H1 (cell line): Measurements from ENCODE around the gene CELF4. TPM values are rescaled to one million over a fixed set of nuclear protein-coding genes. Genes with fewer than 3 reads are reported as not detected.

Source experiments
- CTCF ChIA-PET: fragments of 300-600 bp; sonication (Branson Sonifier 250); formaldehyde crosslinking; loops from one replicate; lab custom pipeline; 2021; ENCODE audit not compliant: partially characterized antibody; lab: Charles Lee
- POLR2A ChIA-PET: fragments of 300-600 bp; sonication (Branson Sonifier 250); formaldehyde crosslinking; loops from one replicate; lab custom pipeline; 2021; ENCODE audit warnings: inconsistent platforms; ENCODE audit not compliant: partially characterized antibody; lab: Charles Lee
- DNase-seq, 2 experiments: peaks; one replicate each; pipeline versions ENCODE4 v3.0.0 to v3.0.0-alpha.2; 2010 to 2022; ENCODE audit warnings: low spot score in 2 of 2, low read depth in 1 of 2, mixed read lengths in 1 of 2
- FAIRE-seq: peaks from 2 replicates; lab custom pipeline; 2011; peaks lifted over from hg19 to GRCh38; lab: Jason Lieb, UNC
- H2AFZ ChIP-seq: 2 replicates; pipeline ENCODE4 v1.8.1; 2012; ENCODE audit warnings: low read length, inconsistent platforms
- H2AK5ac ChIP-seq: 2 replicates; pipeline ENCODE4 v1.6.1; 2013; ENCODE audit warnings: low read depth, low read length
- H2BK120ac ChIP-seq: replicated peaks from 2 replicates; pipeline ENCODE3; 2013; ENCODE audit warnings: low read depth, low read length, inconsistent platforms
- H2BK12ac ChIP-seq: 2 replicates; pipeline ENCODE4 v1.6.1; 2013; ENCODE audit warnings: low read depth, low read length
- H2BK15ac ChIP-seq: 2 replicates; pipeline ENCODE4 v1.6.1; 2013; ENCODE audit warnings: low read length
- H2BK20ac ChIP-seq: 2 replicates; pipeline ENCODE4 v1.6.1; 2013; ENCODE audit warnings: low read length
- H2BK5ac ChIP-seq: 2 replicates; pipeline ENCODE4 v1.6.1; 2013; ENCODE audit warnings: low read depth, low read length
- H3K14ac ChIP-seq: 2 replicates; pipeline ENCODE4 v1.6.1; 2013; ENCODE audit warnings: inconsistent platforms; ENCODE audit not compliant: insufficient read length
- H3K18ac ChIP-seq: 2 replicates; pipeline ENCODE4 v1.6.1; 2013; ENCODE audit warnings: low read length; ENCODE audit errors: extremely low read depth
- H3K23ac ChIP-seq: 2 replicates; pipeline ENCODE4 v1.6.1; 2013; ENCODE audit warnings: inconsistent platforms; ENCODE audit not compliant: insufficient read length
- H3K23me2 ChIP-seq: 2 replicates; pipeline ENCODE4 v1.6.1; 2013; ENCODE audit warnings: low read depth, low read length
- H3K27ac ChIP-seq: 2 replicates; pipeline ENCODE4 v1.6.1; 2011; ENCODE audit warnings: low read depth, low read length, inconsistent platforms
- H3K27me3 ChIP-seq, 4 experiments: replicated peaks in 1 of 4; 1 replicate in 1 of 4; 2 replicates in 3 of 4; pipeline versions ENCODE4 v1.6.1 to v1.8.1; 2011 to 2013; ENCODE audit warnings: low read length in 3 of 4, mild to moderate bottlenecking in 3 of 4, inconsistent platforms in 2 of 4, mixed read lengths in 2 of 4, moderate library complexity in 1 of 4; ENCODE audit not compliant: control insufficient read depth in 3 of 4, insufficient read depth in 3 of 4; ENCODE audit errors: extremely low read depth in 1 of 4
- H3K36me3 ChIP-seq, 4 experiments: 2 replicates each; pipeline versions ENCODE4 v1.6.1 to v1.8.1; 2011 to 2013; ENCODE audit warnings: mild to moderate bottlenecking in 4 of 4, low read length in 3 of 4, moderate library complexity in 2 of 4, control low read depth in 1 of 4, inconsistent platforms in 1 of 4; ENCODE audit not compliant: insufficient read depth in 4 of 4, control insufficient read depth in 2 of 4
- H3K4ac ChIP-seq: replicated peaks from 2 replicates; pipeline ENCODE3; 2013; ENCODE audit warnings: low read length, low read depth, mixed read lengths, inconsistent platforms; ENCODE audit not compliant: insufficient read length
- H3K4me1 ChIP-seq, 4 experiments: replicated peaks in 1 of 4; 1 replicate in 1 of 4; 2 replicates in 3 of 4; pipeline versions ENCODE4 v1.6.1 to v1.8.1; 2011 to 2013; ENCODE audit warnings: low read length in 3 of 4, inconsistent platforms in 2 of 4, mixed read lengths in 1 of 4; ENCODE audit not compliant: insufficient read depth in 4 of 4, control insufficient read depth in 3 of 4
- H3K4me2 ChIP-seq, 2 experiments: 2 replicates each; pipeline versions ENCODE4 v1.6.1 to v1.8.1; 2011 to 2013; ENCODE audit warnings: low read depth in 2 of 2, low read length in 2 of 2, control low read depth in 1 of 2, inconsistent platforms in 1 of 2, mild to moderate bottlenecking in 1 of 2; ENCODE audit not compliant: insufficient read depth in 1 of 2
- H3K4me3 ChIP-seq, 4 experiments: fragments of 200-600, 300-600 bp in 1 of 4; sonication (generic), shearing (Covaris generic), sonication (Bioruptor Twin) in 1 of 4; 2 replicates each; pipeline versions ENCODE4 v1.5.1 to v1.8.1; 2011 to 2016; ENCODE audit warnings: low read length in 4 of 4, low read depth in 3 of 4, control low read depth in 2 of 4, inconsistent platforms in 2 of 4, mild to moderate bottlenecking in 2 of 4, mixed read lengths in 1 of 4, moderate library complexity in 1 of 4; ENCODE audit not compliant: insufficient read depth in 2 of 4; ENCODE audit errors: extremely low read depth in 1 of 4
- H3K56ac ChIP-seq: replicated peaks from 2 replicates; pipeline ENCODE3; 2013; ENCODE audit warnings: low read depth, mild to moderate bottlenecking, mixed read lengths, low read length, inconsistent platforms; ENCODE audit not compliant: insufficient read length
- H3K79me1 ChIP-seq: 2 replicates; pipeline ENCODE4 v1.6.1; 2013; ENCODE audit warnings: low read depth, low read length, control low read depth
- H3K79me2 ChIP-seq, 2 experiments: 2 replicates each; pipeline versions ENCODE4 v1.6.1 to v1.8.1; 2012 to 2013; ENCODE audit warnings: low read length in 2 of 2, mild to moderate bottlenecking in 2 of 2, inconsistent platforms in 1 of 2; ENCODE audit not compliant: insufficient read depth in 2 of 2, control insufficient read depth in 1 of 2
- H3K9ac ChIP-seq, 4 experiments: replicated peaks in 1 of 4; 1 replicate in 1 of 4; 2 replicates in 3 of 4; pipeline versions ENCODE4 v1.6.1 to v1.8.1; 2011 to 2013; ENCODE audit warnings: low read depth in 3 of 4, low read length in 3 of 4, control low read depth in 2 of 4, mild to moderate bottlenecking in 2 of 4, moderate library complexity in 2 of 4, inconsistent platforms in 1 of 4; ENCODE audit errors: extremely low read depth in 1 of 4
- H3K9me3 ChIP-seq, 2 experiments: 2 replicates each; pipeline versions ENCODE4 v1.6.1 to v1.8.1; 2012 to 2013; ENCODE audit warnings: mild to moderate bottlenecking in 2 of 2, moderate library complexity in 2 of 2, control low read depth in 1 of 2, inconsistent platforms in 1 of 2, low read depth in 1 of 2, low read length in 1 of 2, mixed read lengths in 1 of 2; ENCODE audit not compliant: insufficient read depth in 2 of 2
- H4K20me1 ChIP-seq, 2 experiments: replicated peaks in 1 of 2; 2 replicates each; pipeline versions ENCODE3 to v1.8.1; 2011 to 2013; ENCODE audit warnings: inconsistent platforms in 2 of 2, low read length in 2 of 2, mild to moderate bottlenecking in 1 of 2; ENCODE audit not compliant: insufficient read depth in 2 of 2, control insufficient read depth in 1 of 2
- H4K5ac ChIP-seq: 2 replicates; pipeline ENCODE4 v1.6.1; 2013; ENCODE audit warnings: low read length, low read depth, mixed read lengths, inconsistent platforms; ENCODE audit not compliant: insufficient read length
- H4K8ac ChIP-seq: 2 replicates; pipeline ENCODE4 v1.8.0; 2013; ENCODE audit warnings: mild to moderate bottlenecking, moderate library complexity, low read length, inconsistent platforms; ENCODE audit not compliant: insufficient read depth; ENCODE audit errors: extremely low read depth
- H4K91ac ChIP-seq: replicated peaks from 2 replicates; pipeline ENCODE3; 2013; ENCODE audit warnings: low read length, mixed read lengths, inconsistent platforms; ENCODE audit not compliant: insufficient read length
- EGR1 ChIP-seq: IDR thresholded peaks from 2 replicates; pipeline ENCODE4 v1.6.1; 2011; ENCODE audit warnings: low read depth, low read length, borderline replicate concordance
- HDAC2 ChIP-seq, 2 experiments: fragments of 300-600 bp in 1 of 2; sonication (generic) in 1 of 2; IDR thresholded peaks; 2 replicates each; pipeline ENCODE4 v1.6.1; 2011 to 2012; ENCODE audit warnings: low read depth in 2 of 2, low read length in 2 of 2, mild to moderate bottlenecking in 2 of 2, moderate library complexity in 2 of 2, borderline replicate concordance in 1 of 2, inconsistent platforms in 1 of 2
- KDM1A ChIP-seq: fragments of 200-600, 300-600 bp; sonication (generic); IDR thresholded peaks from 2 replicates; pipeline ENCODE4 v1.7.1; 2016; ENCODE audit warnings: mild to moderate bottlenecking, low read length, borderline replicate concordance
- KDM4A ChIP-seq: IDR thresholded peaks from one replicate; pipeline ENCODE4 v1.7.1; 2012; ENCODE audit warnings: low read depth, mild to moderate bottlenecking, moderate library complexity, low read length, inconsistent platforms; ENCODE audit not compliant: severe bottlenecking
- PHF8 ChIP-seq: fragments of 200-600 bp; sonication (generic); conservative IDR thresholded peaks from 2 replicates; pipeline ENCODE4 v1.7.1; 2012; ENCODE audit warnings: low read depth, mild to moderate bottlenecking, inconsistent platforms, low read length, moderate library complexity
- RXRA ChIP-seq: IDR thresholded peaks from 2 replicates; pipeline ENCODE4 v1.6.1; 2011; ENCODE audit warnings: low read depth, mild to moderate bottlenecking, low read length, moderate library complexity; ENCODE audit not compliant: insufficient read depth
- TAF1 ChIP-seq: IDR thresholded peaks from 2 replicates; pipeline ENCODE4 v1.6.1; 2011; ENCODE audit warnings: mild to moderate bottlenecking, low read depth, low read length
- TCF12 ChIP-seq: IDR thresholded peaks from 2 replicates; pipeline ENCODE4 v1.6.1; 2011; ENCODE audit warnings: low read depth, mild to moderate bottlenecking, low read length
- WGBS, 2 experiments: shearing (Covaris generic) in 1 of 2; methylation state at CpG; one replicate each; pipeline versions ENCODE4 v1.1.6 to v1.1.7; 2013 to 2015; ENCODE audit warnings: low lambda C conversion rate in 2 of 2, mixed read lengths in 2 of 2, inconsistent platforms in 1 of 2, low coverage in 1 of 2, missing lambda C conversion rate in 1 of 2; ENCODE audit not compliant: insufficient replicate concordance in 2 of 2, insufficient coverage in 1 of 2, insufficient read length in 1 of 2; ENCODE audit errors: extremely low coverage in 1 of 2, missing lambda C conversion rate in 1 of 2; 5-methylcytosine and 5-hydroxymethylcytosine counted together
- polyA plus RNA-seq, 7 experiments: library from polyadenylated mRNA; depleted of rRNA in 3 of 7; stranded (reverse) in 5 of 7; unstranded in 2 of 7; fragments of >200 nt in 5 of 7; fragments of 200-250 nt in 2 of 7; gene quantifications; 1 replicate in 5 of 7; 2 replicates in 1 of 7; 4 replicates in 1 of 7; pipeline versions ENCODE4 v1.2.1 to v1.2.3, GENCODE V29; 2011 to 2013; ENCODE audit warnings: missing spikeins in 2 of 7, mixed read lengths in 2 of 7
- total RNA-seq: library from RNA; stranded (reverse); fragmentation: NEBNext Ultra II Directional; extraction: Animal tissue kit (Norgen Biotek cat#: 25700); gene quantifications from 2 replicates; pipeline ENCODE4 v1.2.1, GENCODE V29; 2021

The CELF4 gene
- total and polyA plus RNA-seq, 2 of the 8 experiments (the other 6 are each of a cell fraction or from before 2014, with no cell fraction given) = 1.6 to 3.4 TPM

DNA sequence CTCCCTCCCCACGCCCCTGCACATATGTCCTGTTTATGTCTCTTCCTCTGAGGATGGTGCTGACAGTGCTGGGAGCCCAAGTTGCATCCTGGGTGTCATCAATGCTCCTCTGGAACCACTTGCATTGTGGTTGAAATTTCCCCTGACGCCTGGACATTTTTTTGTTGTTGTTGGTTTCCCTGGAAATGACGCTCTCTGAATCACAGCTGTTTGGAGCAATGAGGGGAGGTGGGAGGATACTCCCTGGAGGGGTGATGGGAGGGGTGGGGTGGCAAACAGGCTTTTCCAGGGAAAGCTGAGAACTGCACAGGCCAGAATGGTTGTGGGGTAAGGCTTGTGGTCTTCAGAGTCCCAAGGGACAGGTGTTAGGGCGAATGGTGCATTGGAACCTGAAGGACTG lies 29.6 kb downstream of the CELF4 start:
- no peak for FAIRE-seq
- no peak for TF ChIP-seq EGR1
- no peak for TF ChIP-seq TCF12
- no peak for TF ChIP-seq RXRA
- no peak for TF ChIP-seq KDM4A
- TF ChIP-seq TAF1 = no peak
- TF ChIP-seq PHF8 = no peak
- TF ChIP-seq HDAC2 (IDR thresholded peaks at IDR 0.05; ENCODE audit: borderline replicate concordance in 1 of 2, low read depth in 2 of 2, low read length in 2 of 2) = no peak
- TF ChIP-seq KDM1A = no peak
- no peak overlapping the region for H2AFZ ChIP-seq
- H3K79me2 ChIP-seq = no peaks in the 10 kb centered on the region
- H3K4me1 ChIP-seq = peaks cover 13 to 17% (median 15%) of the 10 kb centered on the region in 4 experiments
- no peak overlapping the region for H3K9ac ChIP-seq
- H3K4me3 ChIP-seq = no peak overlapping the region
- H2BK12ac ChIP-seq = no peak overlapping the region
- H2BK15ac ChIP-seq = no peak overlapping the region
- H3K27ac ChIP-seq = no peak overlapping the region
- H3K4me2 ChIP-seq = no peak overlapping the region
- no peak overlapping the region for H3K14ac ChIP-seq
- no peak overlapping the region for H3K18ac ChIP-seq
- H4K91ac ChIP-seq = no peak overlapping the region
- ChIA-PET CTCF (interaction anchor here (0.7 to 7.3 kb wide), 14 partner anchors 11 to 217 kb away, joined by 3 to 93 read pairs (median 4); no protein-coding TSS in a partner anchor), POLR2A (no interaction called here)
- 86% methylated on average over 4 of the region's 4 CpGs; no CpG with 5 or more reads in 1 of the 2 experiments for WGBS, 2 experiments
- H2AK5ac ChIP-seq = no peak overlapping the region
- no peak for DNase-seq
- H3K27me3 ChIP-seq = peaks cover 0 to 5% (median 4%) of the 10 kb centered on the region in 4 experiments; a peak in 4 of 7 replicates
- peaks cover 0 to 2% of the 10 kb centered on the region in 2 experiments for H4K20me1 ChIP-seq
- no peak overlapping the region for H3K23ac ChIP-seq
- H2BK20ac ChIP-seq = no peak overlapping the region
- no peak overlapping the region for H3K56ac ChIP-seq
- no peak overlapping the region for H2BK120ac ChIP-seq
- no peaks in the 10 kb centered on the region for H3K79me1 ChIP-seq
- no peak overlapping the region for H3K4ac ChIP-seq
- H3K9me3 ChIP-seq = no peaks in the 10 kb centered on the region
- no peak overlapping the region for H4K8ac ChIP-seq
- no peaks in the 10 kb centered on the region for H3K36me3 ChIP-seq
- peaks cover 5% of the 10 kb centered on the region; the same call in 1 of the 2 replicates for H3K23me2 ChIP-seq
- H2BK5ac ChIP-seq = no peak overlapping the region
- H4K5ac ChIP-seq = no peak overlapping the region
